ENCODE results near the gene IBA57.

Gene IBA57

DNA sequence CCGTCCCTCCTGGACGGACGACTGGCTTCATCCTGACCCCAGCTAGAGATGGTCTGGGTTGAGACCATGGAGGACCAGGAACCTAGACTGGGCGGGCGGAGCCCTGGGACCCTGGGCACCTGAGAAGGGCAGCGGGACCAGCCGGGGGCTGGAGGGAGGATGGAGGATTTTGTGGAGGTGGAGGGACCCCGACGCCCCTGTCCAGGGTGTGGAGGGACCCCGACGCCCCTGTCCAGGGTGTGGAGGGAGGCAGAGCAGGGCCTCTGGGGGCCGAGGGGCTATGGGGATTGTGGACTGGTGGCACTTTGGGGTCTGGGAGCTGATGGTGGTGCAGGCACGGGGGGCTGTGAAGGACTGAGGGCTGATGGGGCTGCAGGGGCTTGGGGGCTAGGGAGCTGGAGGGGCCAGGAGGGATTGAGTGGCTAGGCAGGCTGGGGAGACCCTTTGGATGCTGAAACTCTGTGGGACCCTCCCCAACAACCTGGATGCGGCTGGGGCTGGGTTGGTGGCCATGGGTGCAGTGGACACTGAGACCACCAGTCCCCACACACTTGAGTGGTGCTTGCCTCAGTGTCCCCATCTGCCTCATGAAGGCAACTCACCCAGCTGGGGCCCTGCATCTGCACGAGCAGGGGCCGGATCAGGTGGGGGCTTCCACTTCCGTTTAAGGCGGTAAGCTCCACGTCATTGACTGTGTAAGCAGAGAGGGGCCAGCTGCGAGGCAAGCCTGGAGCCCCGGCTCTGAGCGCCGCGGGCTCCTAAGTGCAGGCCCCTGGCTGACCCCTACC lies 8.5 kb upstream of the IBA57 start:
- no peak for DNase-seq

DNA sequence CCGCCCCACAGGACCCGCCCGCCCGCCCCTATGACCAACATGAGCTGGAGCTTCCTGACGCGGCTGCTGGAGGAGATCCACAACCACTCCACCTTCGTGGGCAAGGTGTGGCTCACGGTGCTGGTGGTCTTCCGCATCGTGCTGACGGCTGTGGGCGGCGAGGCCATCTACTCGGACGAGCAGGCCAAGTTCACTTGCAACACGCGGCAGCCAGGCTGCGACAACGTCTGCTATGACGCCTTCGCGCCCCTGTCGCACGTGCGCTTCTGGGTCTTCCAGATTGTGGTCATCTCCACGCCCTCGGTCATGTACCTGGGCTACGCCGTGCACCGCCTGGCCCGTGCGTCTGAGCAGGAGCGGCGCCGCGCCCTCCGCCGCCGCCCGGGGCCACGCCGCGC lies 7.9 kb upstream of the IBA57 start:
- DNase-seq: no peak

DNA sequence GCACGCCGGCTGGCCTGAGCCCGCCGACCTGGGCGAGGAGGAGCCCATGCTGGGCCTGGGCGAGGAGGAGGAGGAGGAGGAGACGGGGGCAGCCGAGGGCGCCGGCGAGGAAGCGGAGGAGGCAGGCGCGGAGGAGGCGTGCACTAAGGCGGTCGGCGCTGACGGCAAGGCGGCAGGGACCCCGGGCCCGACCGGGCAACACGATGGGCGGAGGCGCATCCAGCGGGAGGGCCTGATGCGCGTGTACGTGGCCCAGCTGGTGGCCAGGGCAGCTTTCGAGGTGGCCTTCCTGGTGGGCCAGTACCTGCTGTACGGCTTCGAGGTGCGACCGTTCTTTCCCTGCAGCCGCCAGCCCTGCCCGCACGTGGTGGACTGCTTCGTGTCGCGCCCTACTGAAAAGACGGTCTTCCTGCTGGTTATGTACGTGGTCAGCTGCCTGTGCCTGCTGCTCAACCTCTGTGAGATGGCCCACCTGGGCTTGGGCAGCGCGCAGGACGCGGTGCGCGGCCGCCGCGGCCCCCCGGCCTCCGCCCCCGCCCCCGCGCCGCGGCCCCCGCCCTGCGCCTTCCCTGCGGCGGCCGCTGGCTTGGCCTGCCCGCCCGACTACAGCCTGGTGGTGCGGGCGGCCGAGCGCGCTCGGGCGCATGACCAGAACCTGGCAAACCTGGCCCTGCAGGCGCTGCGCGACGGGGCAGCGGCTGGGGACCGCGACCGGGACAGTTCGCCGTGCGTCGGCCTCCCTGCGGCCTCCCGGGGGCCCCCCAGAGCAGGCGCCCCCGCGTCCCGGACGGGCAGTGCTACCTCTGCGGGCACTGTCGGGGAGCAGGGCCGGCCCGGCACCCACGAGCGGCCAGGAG lies 7.2 kb upstream of the IBA57 start:
- DNase-seq: no peak

DNA sequence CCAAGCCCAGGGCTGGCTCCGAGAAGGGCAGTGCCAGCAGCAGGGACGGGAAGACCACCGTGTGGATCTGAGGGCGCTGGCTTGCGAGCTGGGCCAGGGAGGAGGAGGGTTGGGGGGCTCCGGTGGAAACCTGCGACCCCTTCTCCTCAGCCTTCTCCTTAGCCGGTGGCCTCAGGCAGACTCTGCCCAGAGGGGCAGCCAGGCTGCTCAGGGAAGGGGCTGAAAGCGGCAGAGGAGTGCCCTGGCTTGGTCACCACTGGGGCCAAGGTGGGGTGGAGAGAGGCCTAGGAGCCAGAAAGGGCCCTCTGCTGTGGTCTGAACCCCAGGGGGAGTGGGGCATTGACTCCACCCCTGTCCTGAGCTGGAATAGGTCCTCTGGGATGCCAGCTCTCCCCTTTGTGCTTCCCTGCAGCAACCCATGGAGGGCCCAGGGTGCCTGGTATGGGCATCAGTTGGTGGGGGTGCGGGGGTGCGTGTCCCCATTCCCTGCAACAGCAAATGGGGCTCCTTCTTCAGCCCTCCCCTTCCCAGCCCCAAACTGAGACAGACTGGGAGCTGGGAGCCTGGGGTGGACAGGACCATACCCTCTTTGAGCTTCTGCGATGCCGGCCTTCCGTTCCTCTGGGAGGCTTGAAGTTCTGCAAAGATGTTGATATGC lies 6.5 kb upstream of the IBA57 start:
- no peak for DNase-seq

GRCh38 chr1:228160201-228160761 lies 5.3 kb upstream of the IBA57 start:
- DNase-seq: no peak

- no peak for DNase-seq
These were observed 4.2 kb upstream of the IBA57 start for GRCh38 chr1:228161362-228161761.

- DNase-seq: no peak
These were observed 3.7 kb upstream of the IBA57 start for GRCh38 chr1:228161866-228162265.

- peak; percentile 19 for DNase-seq
These were observed 3.2 kb upstream of the IBA57 start for GRCh38 chr1:228162286-228163006.

GRCh38 chr1:228163007-228163753 lies 2.4 kb upstream of the IBA57 start:
- peak; percentile 60 for DNase-seq

GRCh38 chr1:228163776-228164519 lies 1.7 kb upstream of the IBA57 start:
- no peak for DNase-seq

- DNase-seq: no peak
These were observed 838 bp upstream of the IBA57 start for GRCh38 chr1:228164561-228165371.

- peak; percentile 81 for DNase-seq
These were observed 749 bp downstream of the IBA57 start for GRCh38 chr1:228166170-228166936.

DNA sequence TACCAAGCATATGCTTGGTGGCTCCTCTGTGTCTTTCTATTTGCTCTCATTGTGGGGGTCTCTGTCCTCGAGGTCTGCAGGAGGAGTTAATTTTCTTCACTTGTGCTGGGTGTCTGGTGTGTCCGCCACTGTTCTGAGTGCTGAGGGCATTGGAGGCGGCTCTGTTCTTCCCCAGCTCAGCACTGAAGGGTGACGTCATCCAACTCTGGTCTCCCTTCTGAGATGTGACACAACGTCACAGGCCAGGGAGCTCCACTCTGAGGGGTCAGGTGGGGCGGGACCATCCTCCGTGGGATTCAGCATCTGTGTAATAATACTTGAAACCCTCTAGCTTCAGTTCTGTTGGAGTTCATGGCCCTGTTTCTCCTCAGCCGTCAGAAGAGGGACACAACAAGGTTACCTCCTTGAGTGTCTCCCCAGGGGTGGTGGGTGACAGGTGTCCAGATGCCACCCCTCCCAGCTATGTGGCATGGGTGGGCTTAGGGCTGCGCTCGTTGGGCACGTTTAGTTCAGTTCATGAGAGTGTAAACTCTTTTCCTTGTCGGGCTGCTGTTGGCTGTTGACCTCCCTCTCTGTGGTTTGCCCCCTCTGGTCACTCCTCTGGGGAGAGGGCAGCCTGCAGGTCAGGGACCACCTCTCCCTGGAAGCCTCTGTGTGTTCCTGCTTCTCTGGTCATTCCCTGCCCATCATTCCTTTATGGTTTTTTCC lies 3.1 kb downstream of the IBA57 start:
- no peak for DNase-seq

DNA sequence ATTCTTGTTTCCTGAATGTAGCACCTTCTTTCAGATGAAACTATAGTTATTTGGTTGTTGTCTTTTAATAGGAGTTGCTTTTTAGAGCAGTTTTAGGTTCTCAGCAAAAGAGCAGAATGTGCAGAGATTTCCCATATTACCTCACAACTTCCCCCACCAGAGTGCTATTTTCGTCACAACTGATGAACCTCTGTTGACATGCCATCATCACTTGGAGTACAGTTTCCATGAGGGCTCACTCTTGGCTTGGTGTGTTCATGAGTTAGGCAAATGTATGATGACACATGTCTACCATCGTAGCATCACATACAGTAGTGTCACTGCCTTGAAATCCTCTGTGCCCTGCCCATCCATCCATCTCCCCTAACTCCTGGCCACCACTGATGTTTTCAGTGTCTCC lies 3.7 kb downstream of the IBA57 start:
- no peak for DNase-seq

- no peak for DNase-seq
These were observed 5.1 kb downstream of the IBA57 start for GRCh38 chr1:228170666-228171065.

GRCh38 chr1:228171221-228171891 lies 5.8 kb downstream of the IBA57 start:
- DNase-seq: no peak

DNA sequence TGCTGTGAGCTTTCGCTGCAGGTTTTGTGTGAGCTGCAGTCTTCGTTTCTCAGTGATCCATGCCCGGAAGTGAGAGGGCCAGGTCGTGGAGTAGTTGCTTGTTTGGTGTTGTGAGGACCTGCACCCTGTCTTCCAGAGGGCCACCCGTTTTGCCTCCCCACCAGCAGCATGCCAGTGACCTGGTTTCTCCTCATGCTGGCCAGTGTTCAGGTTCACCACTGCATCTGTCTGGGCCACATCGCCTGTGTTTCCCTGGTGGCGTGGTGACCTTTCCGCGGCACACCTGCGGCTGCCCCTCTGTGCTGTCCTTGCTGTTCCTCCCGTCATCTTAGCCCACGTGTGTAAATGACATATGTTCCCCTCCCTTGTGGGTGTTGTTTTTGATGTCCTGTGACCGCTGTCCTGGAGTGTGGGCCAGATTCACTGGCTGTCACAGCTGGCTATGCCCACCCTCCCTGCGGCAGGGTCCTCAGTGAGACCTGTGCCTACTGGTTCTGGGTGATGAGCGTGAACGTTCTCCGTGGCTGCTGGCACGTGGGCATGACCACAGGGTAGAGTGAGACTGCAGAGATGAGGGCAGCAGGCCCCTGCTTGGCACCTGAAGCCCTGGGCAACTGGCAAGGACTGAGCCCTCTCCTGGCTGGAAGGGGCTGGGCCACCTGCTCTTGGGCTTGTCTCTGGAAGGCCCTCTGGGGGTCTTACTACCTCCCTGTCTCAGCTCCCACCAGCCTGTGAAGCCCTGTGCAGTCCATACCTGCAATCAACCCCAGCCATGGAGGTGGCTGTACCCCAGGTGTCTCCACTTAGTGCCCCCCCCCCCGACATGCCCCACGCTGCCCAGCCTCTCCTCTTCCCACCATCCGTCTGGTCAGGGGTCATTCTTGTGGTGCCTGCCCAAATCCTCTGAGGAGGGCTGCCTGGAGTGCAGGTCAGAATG lies 7.3 kb downstream of the IBA57 start:
- DNase-seq: no peak

Measured in fibroblast of skin of back (primary cell).